Keratinocyte (primary cell): ENCODE measurements around the gene KMT2E.

ENCODE experiments used
- EZH2 ChIP-seq: IDR thresholded peaks from one replicate; pipeline ENCODE4 v1.6.1; 2012; ENCODE audit warnings: inconsistent platforms, mild to moderate bottlenecking, low read length, moderate library complexity
- TF ChIP-seq, protein P1 (sequence below), 3 experiments: IDR thresholded peaks in 1 of 3; conservative IDR thresholded peaks in 1 of 3; optimal IDR thresholded peaks in 1 of 3; 2 replicates in 2 of 3; 3 replicates in 1 of 3; pipeline versions ENCODE3 to v1.5.1; 2011; ENCODE audit warnings: low read length in 3 of 3, mild to moderate bottlenecking in 3 of 3, moderate library complexity in 2 of 3, control low read depth in 1 of 3, inconsistent platforms in 1 of 3; ENCODE audit not compliant: insufficient read depth in 2 of 3; ENCODE audit errors: extremely low read depth in 1 of 3

DNA sequence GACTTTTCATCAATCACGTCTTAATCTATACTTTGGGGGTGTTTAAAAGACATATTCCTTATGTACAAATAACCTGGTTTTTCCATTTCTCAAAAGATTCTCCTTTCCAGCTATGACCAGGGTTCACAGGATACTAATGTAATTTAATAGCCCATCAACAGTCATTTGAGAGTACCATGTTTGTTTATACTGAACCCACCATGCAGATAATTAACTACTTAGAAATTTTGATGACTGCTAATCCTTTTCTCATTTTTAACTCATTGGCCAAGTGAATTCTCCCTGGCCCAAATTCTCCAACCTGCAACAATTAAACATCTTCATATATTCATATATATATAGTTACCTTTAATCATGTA is 28.8 kb upstream of the KMT2E start:
- TF ChIP-seq, protein P1, sequence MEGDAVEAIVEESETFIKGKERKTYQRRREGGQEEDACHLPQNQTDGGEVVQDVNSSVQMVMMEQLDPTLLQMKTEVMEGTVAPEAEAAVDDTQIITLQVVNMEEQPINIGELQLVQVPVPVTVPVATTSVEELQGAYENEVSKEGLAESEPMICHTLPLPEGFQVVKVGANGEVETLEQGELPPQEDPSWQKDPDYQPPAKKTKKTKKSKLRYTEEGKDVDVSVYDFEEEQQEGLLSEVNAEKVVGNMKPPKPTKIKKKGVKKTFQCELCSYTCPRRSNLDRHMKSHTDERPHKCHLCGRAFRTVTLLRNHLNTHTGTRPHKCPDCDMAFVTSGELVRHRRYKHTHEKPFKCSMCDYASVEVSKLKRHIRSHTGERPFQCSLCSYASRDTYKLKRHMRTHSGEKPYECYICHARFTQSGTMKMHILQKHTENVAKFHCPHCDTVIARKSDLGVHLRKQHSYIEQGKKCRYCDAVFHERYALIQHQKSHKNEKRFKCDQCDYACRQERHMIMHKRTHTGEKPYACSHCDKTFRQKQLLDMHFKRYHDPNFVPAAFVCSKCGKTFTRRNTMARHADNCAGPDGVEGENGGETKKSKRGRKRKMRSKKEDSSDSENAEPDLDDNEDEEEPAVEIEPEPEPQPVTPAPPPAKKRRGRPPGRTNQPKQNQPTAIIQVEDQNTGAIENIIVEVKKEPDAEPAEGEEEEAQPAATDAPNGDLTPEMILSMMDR (optimal IDR thresholded peaks at IDR 0.05 in 1 of 3, IDR thresholded peaks at IDR 0.05 in 1 of 3, conservative IDR thresholded peaks at IDR 0.05 in 1 of 3; ENCODE audit: extremely low read depth in 1 of 3, insufficient read depth in 2 of 3, low read length in 3 of 3): no peak
- TF ChIP-seq EZH2: no peak
